ENCODE measurements around the gene ERICH2.

DNA sequence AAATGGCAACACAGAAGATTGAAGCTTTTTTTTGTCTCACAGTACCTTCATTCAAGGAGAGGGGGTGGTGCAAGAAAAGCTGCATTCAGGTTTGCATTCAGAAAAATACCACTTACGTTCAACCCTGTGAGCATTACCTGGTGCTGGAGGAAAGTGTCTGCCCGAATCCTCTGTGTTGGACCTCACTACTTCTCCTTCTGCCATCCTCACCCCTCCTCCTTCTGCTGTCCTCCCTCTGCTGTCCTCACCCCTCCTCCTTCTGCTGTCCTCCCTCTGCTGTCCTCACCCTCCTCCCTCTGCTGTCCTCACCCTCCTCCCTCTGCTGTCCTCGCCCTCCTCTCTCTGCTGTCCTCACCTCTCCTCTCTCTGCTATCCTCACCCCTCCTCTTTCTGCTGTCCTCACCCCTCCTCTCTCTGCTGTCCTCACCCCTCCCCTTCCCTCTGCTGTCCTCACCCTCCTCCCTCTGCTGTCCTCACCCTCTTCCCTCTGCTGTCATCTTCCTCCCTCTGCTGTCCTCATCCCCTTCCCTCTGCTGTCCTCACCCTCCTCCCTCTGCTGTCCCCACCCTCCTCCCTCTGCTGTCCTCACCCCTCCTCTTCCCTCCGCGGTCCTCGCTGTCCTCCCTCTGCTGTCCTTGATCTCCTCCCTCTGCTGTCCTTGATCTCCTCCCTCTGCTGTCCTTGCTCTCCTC, 57.8 kb downstream of the ERICH2 start:
- TF ChIP-seq PPARA (CRISPR knock-in tag; IDR thresholded peaks at IDR 0.05; ENCODE audit: borderline replicate concordance) = no peak
- no peak for TF ChIP-seq OSR1 (CRISPR knock-in tag; IDR thresholded peaks at IDR 0.05)
- TF ChIP-seq TOX (CRISPR knock-in tag; IDR thresholded peaks at IDR 0.05; ENCODE audit: borderline replicate concordance) = no peak

Data from SK-N-SH treated with all-trans-retinoic acid at 6 μM for 48 hours (cell line).